ENCODE data around the gene GHRL.
"Not testable (repeated sequence)": the region's sequence is repeated elsewhere in the genome, so short reads cannot be mapped to it uniquely, and the experiment has no call there.

The GHRL gene

GRCh38 chr3:10300087-10300486 lies 7.3 kb upstream of the GHRL start:
- DNase-seq (ENCODE audit: extremely low read depth in 1 of 2, low read depth in 1 of 2) = no peak

- no peak for DNase-seq (ENCODE audit: extremely low read depth in 1 of 2, low read depth in 1 of 2)
Observed at GRCh38 chr3:10299679-10300078, 6.9 kb upstream of the GHRL start.

DNA sequence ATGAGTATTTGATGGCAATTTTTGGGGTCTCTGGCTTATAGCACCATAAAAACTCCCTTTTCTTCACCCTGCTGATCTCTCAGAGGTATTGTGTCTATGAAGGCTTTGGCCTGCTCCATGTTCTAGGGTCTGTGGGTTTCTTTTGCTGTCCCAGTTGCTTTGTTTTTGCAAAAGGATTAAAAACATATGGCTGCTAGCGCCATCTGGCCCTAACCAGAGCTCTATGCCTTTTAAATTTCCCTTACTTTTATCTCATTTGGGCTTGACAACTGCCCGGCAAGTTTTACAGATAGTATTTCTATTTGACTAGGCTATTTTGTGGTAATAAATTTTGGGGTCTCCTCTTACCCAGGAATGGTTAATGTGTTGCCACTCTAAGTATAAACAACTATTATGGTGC lies 6.4 kb upstream of the GHRL start:
- no peak for DNase-seq (ENCODE audit: extremely low read depth in 1 of 2, low read depth in 1 of 2)

DNA sequence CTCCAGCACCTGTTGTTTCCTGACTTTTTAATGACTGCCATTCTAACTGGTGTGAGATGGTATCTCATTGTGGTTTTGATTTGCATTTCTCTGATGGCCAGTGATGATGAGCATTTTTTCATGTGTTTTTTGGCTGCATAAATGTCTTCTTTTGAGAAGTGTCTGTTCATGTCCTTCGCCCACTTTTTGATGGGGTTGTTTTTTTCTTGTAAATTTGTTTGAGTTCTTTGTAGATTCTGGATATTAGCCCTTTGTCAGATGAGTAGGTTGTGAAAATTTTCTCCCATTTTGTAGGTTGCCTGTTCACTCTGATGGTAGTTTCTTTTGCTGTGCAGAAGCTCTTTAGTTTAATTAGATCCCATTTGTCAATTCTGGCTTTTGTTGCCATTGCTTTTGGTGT lies 5.3 kb upstream of the GHRL start:
- not testable (repeated sequence) for DNase-seq (ENCODE audit: extremely low read depth in 1 of 2, low read depth in 1 of 2)

GRCh38 chr3:10294030-10294586 lies 1.4 kb upstream of the GHRL start:
- no peak for DNase-seq (ENCODE audit: extremely low read depth in 1 of 2, low read depth in 1 of 2)

GRCh38 chr3:10291641-10292040 lies 1.1 kb downstream of the GHRL start:
- DNase-seq (ENCODE audit: extremely low read depth in 1 of 2, low read depth in 1 of 2) = no peak

DNA sequence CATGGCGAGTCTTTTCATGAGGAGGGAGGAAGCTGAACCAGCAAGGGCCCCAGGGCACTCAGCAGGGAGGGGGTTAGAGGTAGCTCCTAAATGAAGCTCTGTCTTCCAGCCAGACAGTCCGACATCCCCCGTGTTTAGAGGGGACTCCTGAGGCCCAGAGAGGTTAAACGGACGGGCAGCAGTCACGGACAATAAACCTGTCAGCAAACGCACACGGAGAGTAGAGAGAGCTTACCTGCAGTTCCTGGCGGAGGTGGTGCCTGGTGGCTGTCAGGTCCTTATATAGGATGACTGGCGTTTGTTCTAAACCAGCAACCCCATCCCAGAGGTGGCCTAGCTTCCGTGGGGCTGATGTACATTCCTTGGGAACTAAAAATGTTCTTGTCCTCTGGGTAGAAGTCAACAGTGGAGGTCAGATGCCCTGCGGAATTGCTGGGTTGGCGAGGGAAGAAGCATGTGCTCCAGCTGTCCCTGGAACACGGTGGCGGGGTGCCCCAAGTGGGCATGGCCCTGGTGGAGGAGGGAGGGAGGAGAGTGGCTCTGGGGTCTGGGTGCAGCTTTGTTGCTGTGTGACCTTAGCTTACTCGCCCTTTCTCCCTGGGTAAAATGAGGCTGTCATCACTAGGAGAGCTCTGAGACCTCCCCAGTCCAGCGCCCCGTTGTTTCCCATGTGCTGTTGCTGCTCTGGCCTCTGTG lies 2.1 kb downstream of the GHRL start:
- no peak for DNase-seq (ENCODE audit: extremely low read depth in 1 of 2, low read depth in 1 of 2)

- no peak for DNase-seq (ENCODE audit: extremely low read depth in 1 of 2, low read depth in 1 of 2)
Observed at GRCh38 chr3:10289787-10290355, 2.9 kb downstream of the GHRL start.

GRCh38 chr3:10289077-10289476 lies 3.7 kb downstream of the GHRL start:
- no peak for DNase-seq (ENCODE audit: extremely low read depth in 1 of 2, low read depth in 1 of 2)

GRCh38 chr3:10288575-10288960 lies 4.2 kb downstream of the GHRL start:
- no peak for DNase-seq (ENCODE audit: extremely low read depth in 1 of 2, low read depth in 1 of 2)

DNA sequence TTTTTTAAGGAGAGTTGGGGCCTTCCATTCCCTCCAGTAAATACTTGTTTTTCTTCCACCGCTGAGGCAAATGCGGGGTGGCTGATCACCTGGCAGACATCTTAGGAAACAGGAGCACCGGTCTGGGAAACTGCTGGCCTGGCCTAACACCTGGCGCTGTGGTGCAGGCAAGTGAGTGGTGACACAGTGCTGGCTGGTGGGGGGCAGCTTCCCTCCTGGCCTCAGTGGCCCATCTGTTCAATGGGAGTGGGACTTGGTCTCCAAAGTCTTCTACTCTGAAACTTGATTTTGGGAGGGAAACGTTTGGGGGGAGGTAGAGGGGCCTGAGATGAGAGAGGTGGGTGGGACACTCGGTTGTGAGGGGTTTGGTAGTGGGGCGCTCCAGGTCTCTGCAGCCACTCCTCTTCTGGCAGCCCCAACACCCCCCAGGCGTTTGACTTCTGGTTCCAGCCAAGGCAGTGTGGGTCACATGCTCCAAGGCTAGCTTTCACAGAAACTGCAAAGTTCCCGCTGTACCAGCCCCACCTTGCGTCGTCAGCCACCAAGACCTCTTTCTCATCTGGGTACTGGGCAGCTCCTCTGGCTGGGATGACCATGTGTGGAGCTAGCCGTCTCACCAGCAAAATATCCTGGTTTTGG lies 4.7 kb downstream of the GHRL start:
- no peak for DNase-seq (ENCODE audit: extremely low read depth in 1 of 2, low read depth in 1 of 2)

DNA sequence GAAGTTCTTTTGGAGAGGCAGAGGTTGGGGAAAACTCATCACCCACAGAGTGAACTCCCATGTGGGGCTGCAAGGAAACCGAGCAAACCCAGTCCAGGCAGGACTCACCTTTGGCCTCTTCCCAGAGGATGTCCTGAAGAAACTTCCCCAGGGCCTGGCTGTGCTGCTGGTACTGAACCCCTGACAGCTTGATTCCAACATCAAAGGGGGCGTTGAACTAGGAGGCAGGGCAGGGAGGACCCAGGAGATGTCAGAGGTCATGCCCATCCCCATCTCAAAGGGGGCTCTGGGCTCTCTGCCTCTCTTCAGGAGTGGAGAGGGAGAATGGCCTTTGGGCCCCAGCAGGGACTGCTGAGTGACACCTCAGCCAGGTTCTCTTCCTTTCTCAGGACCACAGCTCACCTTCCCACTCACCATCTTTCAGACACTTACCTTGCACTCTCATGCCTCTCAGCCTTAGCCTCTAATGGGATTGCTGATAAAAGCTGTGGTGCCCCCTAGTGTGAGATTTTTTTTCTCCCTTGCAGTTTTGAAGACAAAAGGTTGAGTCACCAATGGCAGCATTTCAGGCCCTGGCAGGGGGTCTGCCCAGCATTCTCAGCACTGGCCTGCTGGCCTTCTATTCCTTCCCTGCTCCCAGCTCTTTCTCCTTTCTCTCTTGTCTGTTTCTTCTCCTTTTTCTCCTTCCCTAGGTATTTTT lies 6.0 kb downstream of the GHRL start:
- DNase-seq (ENCODE audit: extremely low read depth in 1 of 2, low read depth in 1 of 2) = no peak

- DNase-seq (ENCODE audit: extremely low read depth in 1 of 2, low read depth in 1 of 2) = no peak
Observed at GRCh38 chr3:10286133-10286524, 6.6 kb downstream of the GHRL start.

DNA sequence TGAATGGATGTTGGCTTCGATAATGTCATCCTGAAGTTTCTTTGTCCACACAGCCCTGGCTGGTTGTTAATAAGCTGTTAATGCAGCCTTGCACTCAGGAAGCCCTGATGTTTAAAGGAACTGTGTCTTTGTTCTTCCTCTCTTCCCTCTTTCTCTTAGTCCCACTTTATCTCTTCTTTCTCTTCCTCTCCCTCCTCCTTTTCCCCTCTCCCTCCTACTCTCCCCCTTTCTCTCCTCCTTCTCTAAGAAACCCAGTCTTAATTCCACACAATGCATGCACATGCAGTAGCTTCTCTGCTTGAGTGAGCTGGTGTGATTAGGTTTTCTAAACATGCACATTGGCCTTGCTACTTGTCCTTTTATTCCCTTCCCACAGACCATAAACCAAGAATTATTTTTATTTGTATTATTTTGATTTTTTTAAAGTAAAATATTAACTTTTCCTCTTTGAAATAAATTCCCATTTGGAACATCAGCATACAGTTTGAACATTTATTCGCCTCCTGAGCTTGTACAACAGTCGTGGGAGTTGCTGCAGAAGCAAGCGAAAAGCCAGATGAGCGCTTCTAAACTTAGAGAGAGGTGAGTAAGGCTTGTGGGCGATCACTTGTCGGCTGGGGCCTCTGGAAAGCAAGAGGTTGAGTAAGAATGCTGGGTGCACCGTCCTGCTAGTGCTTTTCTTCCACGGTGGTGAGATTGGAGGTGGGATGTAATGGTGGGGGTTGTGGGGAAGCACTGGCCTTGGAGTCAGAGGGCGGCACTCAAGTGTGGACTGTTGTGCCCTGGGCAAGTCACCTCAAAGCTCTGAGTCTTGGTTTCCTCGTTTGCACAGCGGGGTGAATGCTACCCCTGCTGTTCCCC lies 7.2 kb downstream of the GHRL start:
- no peak for DNase-seq (ENCODE audit: extremely low read depth in 1 of 2, low read depth in 1 of 2)

DNA sequence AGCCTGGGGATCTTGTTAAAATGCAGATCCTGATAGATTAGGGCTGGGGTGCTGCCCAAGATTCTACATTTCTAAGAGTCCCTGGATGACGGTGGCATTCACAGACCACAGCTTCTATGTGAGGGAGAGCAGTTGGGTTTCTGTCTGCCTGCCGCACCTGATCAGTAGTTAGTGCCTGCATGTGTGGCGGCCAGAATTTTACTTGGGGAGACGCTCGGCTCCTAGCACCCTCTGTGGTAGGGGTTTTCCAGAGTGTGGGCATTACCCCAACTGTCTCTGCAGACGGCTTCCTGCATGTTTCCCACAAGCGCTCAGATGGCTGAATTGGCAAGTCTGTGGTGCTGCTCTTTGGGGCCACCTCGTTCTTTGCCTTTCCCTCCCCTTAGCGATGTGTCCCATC lies 8.3 kb downstream of the GHRL start:
- no peak for DNase-seq (ENCODE audit: extremely low read depth in 1 of 2, low read depth in 1 of 2)

DNA sequence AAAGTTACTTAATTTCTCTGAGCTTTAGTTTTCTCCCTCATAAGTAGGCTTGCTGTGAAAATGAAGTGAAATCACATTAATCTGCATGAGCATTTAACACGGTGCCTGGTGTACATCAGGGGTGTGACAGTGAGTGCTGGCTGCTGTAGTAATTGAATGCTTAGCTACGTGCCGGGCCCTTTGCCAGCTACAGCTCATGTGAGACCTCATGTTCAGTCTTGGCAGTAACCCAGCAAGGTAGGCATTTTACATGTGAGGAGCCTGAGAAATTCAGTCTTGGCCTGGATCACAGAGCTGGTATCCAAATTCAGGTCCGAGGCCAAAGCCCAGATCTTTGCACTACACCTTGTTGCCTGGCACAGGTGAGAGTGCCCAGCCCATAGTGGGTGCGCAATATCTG lies 9.1 kb downstream of the GHRL start:
- DNase-seq (ENCODE audit: extremely low read depth in 1 of 2, low read depth in 1 of 2) = no peak

GRCh38 chr3:10281951-10282350 lies 10.8 kb downstream of the GHRL start:
- DNase-seq (ENCODE audit: extremely low read depth in 1 of 2, low read depth in 1 of 2) = no peak

DNA sequence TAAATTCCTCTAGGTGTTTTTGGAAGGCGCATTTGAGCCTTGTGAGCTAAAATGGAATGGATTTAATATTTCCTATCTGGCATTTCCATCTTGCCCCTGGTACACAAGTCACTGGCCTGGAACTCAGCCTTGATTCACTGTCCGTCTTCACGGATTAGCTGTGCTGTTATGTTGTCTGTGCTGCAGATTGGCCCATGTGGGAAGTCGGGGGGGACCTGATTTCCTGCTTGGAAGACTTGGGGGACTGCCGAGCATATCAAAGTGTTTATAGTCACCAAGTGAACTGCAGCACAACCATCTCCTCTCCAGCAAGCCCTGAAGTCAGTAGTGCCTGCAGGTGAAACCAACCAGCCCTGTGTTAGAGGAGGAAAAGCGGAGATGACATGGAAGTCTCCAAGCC lies 12.2 kb downstream of the GHRL start:
- no peak for DNase-seq (ENCODE audit: extremely low read depth in 1 of 2, low read depth in 1 of 2)

DNA sequence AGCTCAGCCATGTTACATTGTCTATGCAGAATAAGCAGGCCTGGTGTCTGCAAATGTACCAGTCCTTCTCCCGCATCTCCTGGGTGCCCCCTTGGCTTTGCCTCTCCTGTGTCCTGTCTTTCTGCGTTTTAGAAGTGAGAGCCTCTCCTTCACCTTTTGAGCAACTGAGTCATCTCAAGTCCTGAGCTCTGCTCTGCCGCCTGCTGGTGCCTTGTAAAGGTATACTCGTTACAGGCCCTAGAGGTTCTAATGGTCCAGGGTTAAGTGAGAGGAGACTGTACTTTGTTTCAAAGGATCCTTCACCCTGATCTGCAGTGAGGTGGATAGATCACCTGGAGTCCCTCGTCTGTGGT lies 12.6 kb downstream of the GHRL start:
- DNase-seq (ENCODE audit: extremely low read depth in 1 of 2, low read depth in 1 of 2) = no peak

DNA sequence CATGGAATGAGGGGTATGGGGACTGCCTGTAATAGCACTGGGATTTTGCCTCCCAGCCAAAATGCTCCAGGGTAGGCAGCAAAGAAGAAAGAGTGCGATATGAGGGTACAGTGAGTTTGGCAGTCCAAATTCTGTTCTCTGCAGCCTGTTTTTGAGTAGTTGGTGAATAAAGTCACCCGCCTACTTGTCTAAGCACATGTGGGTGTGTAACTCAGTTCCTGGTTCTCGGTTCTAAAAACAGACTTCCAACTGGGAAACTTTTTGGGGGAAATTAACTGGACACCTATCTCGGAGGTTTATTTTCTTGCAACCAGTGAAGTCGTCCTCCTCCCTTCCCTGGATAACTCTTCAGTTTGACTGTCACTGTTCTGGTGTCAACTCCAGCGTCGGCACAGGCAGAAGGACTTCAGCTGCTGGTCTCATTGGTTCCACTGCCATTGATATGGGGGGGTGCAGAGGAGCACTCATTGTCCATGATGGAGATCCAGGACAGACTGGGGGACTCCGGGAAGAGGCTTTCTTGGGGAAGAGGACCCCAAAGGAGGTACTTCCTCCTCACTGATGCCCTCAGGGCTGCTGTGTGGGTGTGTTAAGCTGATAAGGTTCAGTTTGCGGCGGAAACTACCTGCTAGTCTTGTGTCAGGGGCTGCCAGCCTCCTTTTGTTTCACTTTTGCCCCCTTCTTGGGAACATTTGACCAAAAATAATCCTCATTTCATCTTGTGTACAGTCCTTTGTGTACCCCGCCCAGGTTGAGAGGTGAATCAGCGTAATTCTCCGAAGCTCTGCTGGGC lies 13.2 kb downstream of the GHRL start:
- DNase-seq (ENCODE audit: extremely low read depth in 1 of 2, low read depth in 1 of 2) = no peak
